Mesenchymal stem cell (in vitro differentiated cells and primary cell): ENCODE results near the gene COBL.

Experiments used
- DNase-seq: peaks from one replicate; pipeline ENCODE4 v3.0.0-alpha.2; 2013
- H2AFZ ChIP-seq: one replicate; pipeline ENCODE4 v1.6.1; 2013; ENCODE audit warnings: low read depth, mild to moderate bottlenecking, control low read depth, inconsistent platforms, low read length, moderate library complexity
- H2AK5ac ChIP-seq: 2 replicates; pipeline ENCODE4 v1.6.1; 2013; ENCODE audit warnings: low read length, moderate library complexity, mild to moderate bottlenecking, inconsistent platforms; ENCODE audit not compliant: severe bottlenecking
- H2BK120ac ChIP-seq: one replicate; pipeline ENCODE4 v1.6.1; 2013; ENCODE audit warnings: low read depth, mild to moderate bottlenecking, inconsistent platforms, low read length, moderate library complexity
- H2BK12ac ChIP-seq, 2 experiments: one replicate each; pipeline ENCODE4 v1.6.1; 2013; ENCODE audit warnings: inconsistent platforms in 2 of 2, low read length in 2 of 2, mild to moderate bottlenecking in 2 of 2, moderate library complexity in 2 of 2, control low read depth in 1 of 2
- H2BK15ac ChIP-seq: one replicate; pipeline ENCODE4 v1.6.1; 2013; ENCODE audit warnings: mild to moderate bottlenecking, low read depth, inconsistent platforms; ENCODE audit not compliant: poor library complexity, severe bottlenecking
- H2BK5ac ChIP-seq: 2 replicates; pipeline ENCODE4 v1.6.1; 2013; ENCODE audit warnings: low read depth, mild to moderate bottlenecking, low read length, control low read depth, inconsistent platforms; ENCODE audit not compliant: poor library complexity, severe bottlenecking
- H3K14ac ChIP-seq, 2 experiments: one replicate each; pipeline ENCODE4 v1.6.1; 2013; ENCODE audit warnings: inconsistent platforms in 2 of 2, low read length in 2 of 2, control low read depth in 1 of 2, mild to moderate bottlenecking in 1 of 2, moderate library complexity in 1 of 2
- H3K18ac ChIP-seq, 2 experiments: one replicate each; pipeline ENCODE4 v1.6.1; 2013; ENCODE audit warnings: inconsistent platforms in 2 of 2, low read length in 2 of 2, control low read depth in 1 of 2, low read depth in 1 of 2, mild to moderate bottlenecking in 1 of 2
- H3K23ac ChIP-seq, 2 experiments: one replicate each; pipeline ENCODE4 v1.6.1; 2013; ENCODE audit warnings: inconsistent platforms in 2 of 2, low read length in 2 of 2, mild to moderate bottlenecking in 2 of 2, moderate library complexity in 2 of 2, control low read depth in 1 of 2
- H3K27ac ChIP-seq: 2 replicates; pipeline ENCODE4 v1.5.1; 2013; ENCODE audit warnings: mild to moderate bottlenecking, moderate library complexity, low read length, control low read depth, inconsistent platforms; ENCODE audit not compliant: poor library complexity, severe bottlenecking
- H3K27me3 ChIP-seq, 2 experiments: 2 replicates each; pipeline versions ENCODE4 v1.6.1 to v1.7.0; 2013; ENCODE audit warnings: low read length in 2 of 2, mild to moderate bottlenecking in 2 of 2, moderate library complexity in 2 of 2, control low read depth in 1 of 2, inconsistent platforms in 1 of 2; ENCODE audit not compliant: control insufficient read depth in 1 of 2, insufficient read depth in 1 of 2
- H3K36me3 ChIP-seq, 2 experiments: 2 replicates each; pipeline versions ENCODE4 v1.6.1 to v1.7.0; 2013; ENCODE audit warnings: low read length in 2 of 2, control low read depth in 1 of 2, inconsistent platforms in 1 of 2, low read depth in 1 of 2, mild to moderate bottlenecking in 1 of 2; ENCODE audit not compliant: insufficient read depth in 2 of 2, control insufficient read depth in 1 of 2
- H3K4ac ChIP-seq, 2 experiments: one replicate each; pipeline ENCODE4 v1.6.1; 2013; ENCODE audit warnings: inconsistent platforms in 2 of 2, low read length in 2 of 2, mild to moderate bottlenecking in 2 of 2, moderate library complexity in 2 of 2, control low read depth in 1 of 2, low read depth in 1 of 2
- H3K4me1 ChIP-seq: 2 replicates; pipeline ENCODE4 v1.6.1; 2013; ENCODE audit warnings: low read depth, low read length, control low read depth; ENCODE audit not compliant: control insufficient read depth, insufficient read depth
- H3K4me2 ChIP-seq: 2 replicates; pipeline ENCODE4 v1.6.1; 2013; ENCODE audit warnings: low read length, mild to moderate bottlenecking, inconsistent platforms; ENCODE audit not compliant: poor library complexity, severe bottlenecking
- H3K4me3 ChIP-seq, 2 experiments: 2 replicates each; pipeline versions ENCODE4 v1.5.1 to v1.7.0; 2013; ENCODE audit warnings: low read length in 2 of 2, mild to moderate bottlenecking in 2 of 2, control low read depth in 1 of 2, low read depth in 1 of 2; ENCODE audit not compliant: insufficient read depth in 1 of 2
- H3K79me1 ChIP-seq: replicated peaks from 2 replicates; pipeline ENCODE4 v1.6.1; 2013; ENCODE audit warnings: mild to moderate bottlenecking, control low read depth, low read length, inconsistent platforms; ENCODE audit not compliant: poor library complexity, severe bottlenecking
- H3K9ac ChIP-seq: 2 replicates; pipeline ENCODE4 v1.7.0; 2013; ENCODE audit warnings: mild to moderate bottlenecking, low read length, moderate library complexity
- H3K9me3 ChIP-seq: 2 replicates; pipeline ENCODE4 v1.7.0; 2013; ENCODE audit warnings: mild to moderate bottlenecking, low read length; ENCODE audit not compliant: control insufficient read depth
- H4K8ac ChIP-seq: one replicate; pipeline ENCODE4 v1.6.1; 2013; ENCODE audit warnings: inconsistent platforms, mild to moderate bottlenecking, low read length, moderate library complexity
- H4K91ac ChIP-seq: one replicate; pipeline ENCODE4 v1.6.1; 2013; ENCODE audit warnings: mild to moderate bottlenecking, low read length, inconsistent platforms
- WGBS: methylation state at CpG from one replicate; pipeline ENCODE4 v1.1.7; 2013; ENCODE audit warnings: mixed read lengths; 5-methylcytosine and 5-hydroxymethylcytosine counted together

COBL gene

DNA sequence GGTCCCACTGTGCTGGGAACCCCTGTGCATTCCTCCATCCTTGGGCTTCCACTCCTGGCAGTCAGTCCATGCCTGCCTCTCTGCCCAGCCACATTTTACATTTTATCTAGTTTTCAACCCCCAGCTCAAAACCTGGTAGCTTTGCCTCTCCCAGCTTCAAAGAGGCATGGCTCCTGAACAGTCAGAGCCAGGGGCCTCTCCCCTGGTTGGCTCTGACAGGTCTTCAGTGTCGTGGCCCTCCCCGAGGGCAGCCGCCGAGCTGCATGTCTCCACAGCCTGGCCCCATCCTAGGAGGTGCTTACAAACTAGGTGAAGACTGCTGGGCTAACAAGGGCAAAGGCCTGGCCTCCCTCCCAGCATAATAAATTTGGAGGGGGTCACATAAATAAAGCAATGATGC is 14.8 kb downstream of the COBL start:
- Histone ChIP-seq H4K91ac (no peak overlapping the region), H2AK5ac (no peak overlapping the region), H2BK120ac (no peak overlapping the region), H3K4ac (no peak overlapping the region), H3K9me3 (no peaks in the 10 kb centered on the region), H3K9ac (no peak overlapping the region), H3K79me1 (no peaks in the 10 kb centered on the region), H3K4me2 (no peak overlapping the region), H3K14ac (no peak overlapping the region), H3K36me3 (no peaks in the 10 kb centered on the region), H3K27me3 (peaks cover 0 to 13% of the 10 kb centered on the region in 2 experiments), H4K8ac (no peak overlapping the region), H3K4me3 (no peak overlapping the region), H2BK15ac (no peak overlapping the region), H3K23ac (no peak overlapping the region), H2BK12ac (no peak overlapping the region), H2BK5ac (no peak overlapping the region), H3K18ac (no peak overlapping the region), H3K4me1 (peaks cover 1% of the 10 kb centered on the region), H3K27ac (no peak overlapping the region), H2AFZ (no peak overlapping the region)
- WGBS = 91% methylated on average over 4 of the region's 4 CpGs
- DNase-seq = no peak

DNA sequence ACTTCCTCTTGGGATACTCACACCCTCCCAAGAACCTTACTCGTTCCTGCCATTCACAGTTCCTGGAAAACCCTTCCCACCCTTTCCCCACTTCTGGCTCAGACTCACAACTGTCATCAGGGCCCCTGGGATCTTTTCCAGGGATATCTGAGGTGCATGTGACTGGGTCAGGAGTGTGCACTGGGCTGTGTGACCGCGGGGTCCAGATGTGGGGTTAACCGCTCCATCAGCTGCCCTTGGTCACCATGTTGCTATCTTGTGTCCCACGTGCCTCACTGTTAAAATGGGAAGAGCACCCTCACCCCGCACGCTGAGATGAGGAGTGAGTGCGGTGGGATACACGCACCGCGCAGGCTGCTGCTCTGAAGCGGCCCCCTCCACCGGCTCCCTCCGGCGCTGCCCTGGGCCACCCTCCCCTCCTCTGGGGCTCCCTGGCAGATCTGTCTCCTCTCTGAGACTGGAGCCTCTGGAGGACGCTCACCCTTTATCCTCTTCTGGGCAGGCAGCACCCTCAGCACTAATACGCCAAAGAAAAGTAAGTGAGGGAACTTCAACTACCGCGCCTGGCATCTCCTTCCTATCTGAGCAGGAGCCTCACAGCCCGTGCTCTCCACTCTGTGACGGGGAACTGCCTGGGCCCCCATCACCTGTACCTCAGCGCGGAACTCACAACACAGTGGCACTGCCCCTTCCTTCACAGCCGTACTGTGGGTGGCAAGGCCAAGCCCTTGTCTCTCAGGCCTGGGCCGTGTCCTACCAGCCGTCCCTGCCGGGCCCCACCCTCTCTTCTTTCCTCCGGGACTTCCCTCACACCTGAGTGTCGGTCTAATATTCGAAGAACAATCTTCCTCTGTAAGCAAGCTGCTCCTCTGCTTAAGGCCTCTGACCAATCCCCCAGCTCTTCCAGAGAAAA is 15.6 kb downstream of the COBL start:
- H2BK120ac ChIP-seq = no peak overlapping the region
- DNase-seq = no peak
- H3K4ac ChIP-seq = no peak overlapping the region
- no peak overlapping the region for H3K14ac ChIP-seq
- no peak overlapping the region for H2AFZ ChIP-seq
- no peak overlapping the region for H3K23ac ChIP-seq
- no peak overlapping the region for H3K27ac ChIP-seq
- H2BK15ac ChIP-seq = no peak overlapping the region
- H3K27me3 ChIP-seq = peaks cover 0 to 11% of the 10 kb centered on the region in 2 experiments
- H2BK12ac ChIP-seq = no peak overlapping the region
- peaks cover 1% of the 10 kb centered on the region for H3K4me1 ChIP-seq
- H3K4me3 ChIP-seq = no peak overlapping the region
- 92% methylated on average over 30 of the region's 30 CpGs for WGBS
- H3K18ac ChIP-seq = no peak overlapping the region
- no peak overlapping the region for H2BK5ac ChIP-seq
- H3K4me2 ChIP-seq = no peak overlapping the region
- H2AK5ac ChIP-seq = no peak overlapping the region
- H3K79me1 ChIP-seq = no peaks in the 10 kb centered on the region
- H3K9ac ChIP-seq = no peak overlapping the region
- H4K91ac ChIP-seq = no peak overlapping the region
- H3K9me3 ChIP-seq = no peaks in the 10 kb centered on the region
- no peaks in the 10 kb centered on the region for H3K36me3 ChIP-seq
- H4K8ac ChIP-seq = no peak overlapping the region

DNA sequence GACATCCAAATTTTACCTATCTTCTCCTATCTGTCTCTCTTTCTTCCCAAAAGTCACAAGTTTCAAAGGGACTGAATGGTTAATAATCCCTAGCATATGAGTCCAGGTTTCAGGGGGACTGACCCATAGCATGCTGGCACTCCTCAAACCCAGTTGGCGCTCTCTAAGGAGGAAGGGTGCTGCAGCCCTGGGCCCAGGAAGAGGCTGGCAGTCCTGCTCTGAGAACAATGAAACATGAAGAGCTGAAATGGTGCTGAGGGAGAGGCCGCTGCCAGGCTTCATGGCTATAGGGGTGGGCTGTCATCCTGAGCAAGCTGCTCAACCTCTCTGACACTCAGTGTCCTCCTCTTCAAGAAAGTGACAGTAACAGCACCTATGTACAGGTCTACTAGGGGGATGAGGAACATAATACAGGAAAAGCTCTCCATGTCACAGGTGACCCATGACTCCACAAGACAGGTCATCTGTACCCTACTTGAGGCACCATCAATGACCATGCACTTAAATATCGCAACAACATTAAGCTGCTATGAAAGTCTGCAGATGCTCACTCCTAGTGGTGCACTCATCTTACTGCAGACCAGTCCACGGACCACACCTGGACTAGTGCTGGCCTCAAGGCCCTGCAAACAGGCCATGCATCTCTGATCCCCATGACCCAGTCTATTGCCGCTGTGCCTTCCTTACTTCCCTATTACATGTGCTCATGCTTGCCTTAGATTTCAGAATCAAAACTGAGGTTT is 17.0 kb downstream of the COBL start:
- Histone ChIP-seq H3K14ac (no peak overlapping the region), H3K4me2 (no peak overlapping the region), H3K4ac (no peak overlapping the region), H4K8ac (no peak overlapping the region), H3K4me1 (peaks cover 1% of the 10 kb centered on the region), H3K9me3 (no peaks in the 10 kb centered on the region), H2AK5ac (no peak overlapping the region), H3K23ac (no peak overlapping the region), H3K9ac (no peak overlapping the region), H4K91ac (no peak overlapping the region), H3K18ac (no peak overlapping the region), H2AFZ (no peak overlapping the region), H2BK120ac (no peak overlapping the region), H3K27me3 (peaks cover 0 to 4% of the 10 kb centered on the region in 2 experiments), H2BK12ac (no peak overlapping the region), H3K36me3 (no peaks in the 10 kb centered on the region), H2BK15ac (no peak overlapping the region), H3K79me1 (no peaks in the 10 kb centered on the region), H2BK5ac (no peak overlapping the region), H3K27ac (no peak overlapping the region), H3K4me3 (no peak overlapping the region)
- WGBS = 86% methylated on average over 4 of the region's 5 CpGs
- no peak for DNase-seq

DNA sequence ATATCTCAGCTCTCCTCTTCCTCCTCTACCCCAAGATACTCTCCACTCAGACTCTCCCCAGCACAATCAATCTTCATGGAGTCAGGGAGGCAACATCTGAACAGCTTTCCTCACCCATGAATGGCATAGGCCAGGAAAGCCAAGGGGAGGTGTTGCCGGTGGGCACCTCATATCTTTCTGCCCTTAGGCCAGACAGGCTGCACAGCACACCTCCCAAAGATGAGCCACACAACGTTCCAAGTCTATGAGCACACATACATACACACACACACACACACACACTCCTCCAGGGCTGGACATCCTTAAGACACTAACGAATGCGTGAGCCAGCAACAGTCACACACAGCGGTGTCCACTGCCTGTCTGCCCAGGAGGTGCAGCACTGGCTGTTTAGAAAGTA is 17.7 kb downstream of the COBL start:
- Histone ChIP-seq H2AFZ (no peak overlapping the region), H2BK12ac (no peak overlapping the region), H4K8ac (no peak overlapping the region)

More for the DNA sequence above, 17.7 kb downstream of the COBL start:
- no peak overlapping the region for H3K27ac ChIP-seq
- H3K4me1 ChIP-seq = peaks cover 1% of the 10 kb centered on the region
- H3K18ac ChIP-seq = no peak overlapping the region
- no peak overlapping the region for H3K4ac ChIP-seq
- no peak overlapping the region for H3K4me2 ChIP-seq
- no peak overlapping the region for H2BK15ac ChIP-seq
- 83% methylated on average over 5 of the region's 5 CpGs for WGBS
- no peak overlapping the region for H3K9ac ChIP-seq
- H2BK120ac ChIP-seq = no peak overlapping the region
- no peak overlapping the region for H3K4me3 ChIP-seq
- H3K9me3 ChIP-seq = no peaks in the 10 kb centered on the region
- no peak overlapping the region for H2BK5ac ChIP-seq
- no peak overlapping the region for H2AK5ac ChIP-seq
- peaks cover 0 to 4% of the 10 kb centered on the region in 2 experiments for H3K27me3 ChIP-seq
- no peak overlapping the region for H3K23ac ChIP-seq
- H3K14ac ChIP-seq = no peak overlapping the region
- H4K91ac ChIP-seq = no peak overlapping the region
- H3K79me1 ChIP-seq = no peaks in the 10 kb centered on the region
- no peaks in the 10 kb centered on the region for H3K36me3 ChIP-seq
- no peak for DNase-seq
